ENCODE results near the gene FRMD4A. TPM values are rescaled to one million over a fixed set of nuclear protein-coding genes. Genes with fewer than 3 reads are reported as not detected.

FRMD4A gene
- polyA plus RNA-seq, 1 of the 3 experiments (the other 2 are of a cell fraction): 37.7 TPM

- H3F3A ChIP-seq (replicated peaks; ENCODE audit: insufficient read depth): peaks cover 28% of the 10 kb centered on the region
- no peaks in the 10 kb centered on the region for H3K9me3 ChIP-seq
- no peak for DNase-seq
- POLR2A ChIA-PET: no interaction called here
- TF ChIP-seq TEAD4 (IDR thresholded peaks at IDR 0.05; ENCODE audit: borderline replicate concordance, insufficient read depth) (no peak), EP300 (IDR thresholded peaks at IDR 0.05; ENCODE audit: borderline replicate concordance in 1 of 2, low read depth in 1 of 2, low read length in 1 of 2) (peak in 1 of 2 experiments; percentile 26; a peak in 1 of 4 replicates), MAX (IDR thresholded peaks at IDR 0.05; ENCODE audit: low read depth) (0 out of 2 replicates have a peak, but pooled peaks have one; percentile 22), NFIC (IDR thresholded peaks at IDR 0.05; ENCODE audit: borderline replicate concordance) (peak; percentile 41), TCF12 (IDR thresholded peaks at IDR 0.05) (peak; percentile 57; the same call in 1 of the 2 replicates), ELF1 (IDR thresholded peaks at IDR 0.05) (no peak), FOXM1 (IDR thresholded peaks at IDR 0.05; ENCODE audit: low read depth) (no peak), SMC3 (IDR thresholded peaks at IDR 0.05; ENCODE audit: low read depth, low read length) (no peak), USF1 (IDR thresholded peaks at IDR 0.05; ENCODE audit: borderline replicate concordance, low read depth) (no peak), MEF2A (IDR thresholded peaks at IDR 0.05; ENCODE audit: borderline replicate concordance, low read depth) (no peak), ZBTB33 (IDR thresholded peaks at IDR 0.05; ENCODE audit: borderline replicate concordance, low read depth) (no peak), TAF1 (IDR thresholded peaks at IDR 0.05; ENCODE audit: borderline replicate concordance, low read depth, low read length) (no peak)
- no peaks in the 10 kb centered on the region for H3K27me3 ChIP-seq (ENCODE audit: insufficient read depth)
- peaks cover 0 to 8% of the 10 kb centered on the region in 2 experiments; a peak in 1 of 4 replicates for H3K4me1 ChIP-seq (ENCODE audit: control insufficient read depth in 1 of 2, insufficient read depth in 2 of 2, low read depth in 1 of 2, low read length in 1 of 2)
- no peaks in the 10 kb centered on the region for H3K9me2 ChIP-seq
- H2AFZ ChIP-seq (ENCODE audit: low read depth): no peak overlapping the region
- no peak overlapping the region for H3K4me2 ChIP-seq
- H3K79me2 ChIP-seq (ENCODE audit: insufficient read depth): peaks cover 50% of the 10 kb centered on the region
- H3K9ac ChIP-seq: peak overlapping the region; percentile 14; the same call in 1 of the 2 replicates
- no peak overlapping the region for H3K4me3 ChIP-seq (ENCODE audit: low read depth in 2 of 2, low read length in 1 of 2)
- H3K27ac ChIP-seq (ENCODE audit: low read depth in 2 of 2, low read length in 1 of 2): peak overlapping the region; percentile 13 to 83; a peak in 3 of 4 replicates
- peaks cover 4 to 37% of the 10 kb centered on the region in 2 experiments for H3K36me3 ChIP-seq (replicated peaks in 1 of 2; ENCODE audit: control insufficient read depth in 1 of 2, insufficient read depth in 2 of 2, low read length in 1 of 2)
- CTCF ChIA-PET: interaction anchor here (0.6 to 2.0 kb wide), 9 partner anchors 14 to 1391 kb away, joined by 3 to 18 read pairs (median 4); no protein-coding TSS in a partner anchor
- WGBS (ENCODE audit: low lambda C conversion rate): 38% methylated on average over 7 of the region's 7 CpGs
- no peaks in the 10 kb centered on the region for H4K20me1 ChIP-seq (ENCODE audit: insufficient read depth)
Measured at GRCh38 chr10:13776861-13777311, 553.8 kb downstream of the FRMD4A start.
